Retinal pigment epithelial cell (primary cell): ENCODE measurements around the gene TAGLN2.

ENCODE experiments used
- DNase-seq: peaks from one replicate; pipeline ENCODE4 v3.0.0-alpha.2; 2010; ENCODE audit warnings: low read depth
- H3K4me3 ChIP-seq: 2 replicates; pipeline ENCODE4 v1.5.1; 2011; ENCODE audit warnings: mild to moderate bottlenecking, low read length, control low read depth, moderate library complexity
- CTCF ChIP-seq: conservative IDR thresholded peaks from 2 replicates; pipeline ENCODE4 v1.5.1; 2011; ENCODE audit warnings: low read depth, low read length, control low read depth, inconsistent platforms

The TAGLN2 gene

GRCh38 chr1:159877695-159878444 is 47.4 kb downstream of the TAGLN2 start:
- DNase-seq, result no peak
- no peak overlapping the region for H3K4me3 ChIP-seq
- TF ChIP-seq CTCF, result no peak

GRCh38 chr1:159873530-159874143 is 51.7 kb downstream of the TAGLN2 start:
- DNase-seq, result no peak
- no peak overlapping the region for H3K4me3 ChIP-seq
- no peak for TF ChIP-seq CTCF

GRCh38 chr1:159872891-159873290 is 52.4 kb downstream of the TAGLN2 start:
- no peak for TF ChIP-seq CTCF
- no peak for DNase-seq
- H3K4me3 ChIP-seq, result no peak overlapping the region

- H3K4me3 ChIP-seq, result no peak overlapping the region
- DNase-seq, result no peak
- no peak for TF ChIP-seq CTCF
Measured at GRCh38 chr1:159870704-159871103, 54.6 kb downstream of the TAGLN2 start.

GRCh38 chr1:159869607-159870006 is 55.7 kb downstream of the TAGLN2 start:
- H3K4me3 ChIP-seq, result no peak overlapping the region
- no peak for TF ChIP-seq CTCF
- no peak for DNase-seq

- DNase-seq, result no peak
- H3K4me3 ChIP-seq, result no peak overlapping the region
- TF ChIP-seq CTCF, result no peak
Measured at GRCh38 chr1:159869173-159869572, 56.1 kb downstream of the TAGLN2 start.

GRCh38 chr1:159868766-159869165 is 56.5 kb downstream of the TAGLN2 start:
- TF ChIP-seq CTCF, result no peak
- DNase-seq, result no peak
- H3K4me3 ChIP-seq, result no peak overlapping the region
